ENCODE results near the gene FRS3.
"Not testable (repeated sequence)": the region's sequence is repeated elsewhere in the genome, so short reads cannot be mapped to it uniquely, and the experiment has no call there.

Gene FRS3

DNA sequence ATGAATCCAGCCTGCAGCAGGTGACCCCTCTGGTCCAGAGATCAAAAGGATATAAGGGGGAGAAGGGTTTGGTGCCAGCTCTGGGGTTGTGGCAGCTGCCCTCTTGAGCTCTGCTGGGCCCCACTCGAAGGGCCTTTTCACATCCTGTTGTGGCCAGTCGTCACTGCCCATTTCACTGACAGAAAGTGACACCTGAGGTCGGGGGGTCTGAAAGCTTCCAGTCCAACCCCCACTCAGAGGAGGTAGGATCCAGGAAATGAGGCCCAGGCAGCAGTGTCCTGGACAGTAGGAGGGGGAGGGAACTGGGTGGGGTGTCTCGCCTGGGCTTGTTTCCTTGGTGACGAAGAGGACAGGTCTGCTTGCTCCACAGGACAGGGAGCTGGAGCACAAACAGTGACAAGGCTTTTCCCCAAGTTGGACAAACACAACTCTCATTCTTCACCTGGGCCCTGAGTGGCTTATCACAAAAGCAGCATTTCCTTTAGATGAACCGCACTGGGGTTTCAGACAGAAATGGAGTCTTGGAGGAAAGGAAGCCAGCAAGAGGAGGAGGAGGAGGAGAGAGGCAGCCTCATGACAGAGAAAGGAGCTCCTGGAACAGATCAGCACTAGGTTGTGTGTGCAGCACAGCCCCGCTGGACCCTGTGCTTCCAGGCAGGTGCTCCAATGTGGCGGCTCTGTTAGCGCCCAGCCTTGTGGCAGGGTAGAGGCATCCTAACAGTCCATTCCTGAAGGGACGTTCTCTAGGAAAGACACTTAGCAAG, 11.0 kb downstream of the FRS3 start:
- no peak for DNase-seq (ENCODE audit: low spot score)

DNA sequence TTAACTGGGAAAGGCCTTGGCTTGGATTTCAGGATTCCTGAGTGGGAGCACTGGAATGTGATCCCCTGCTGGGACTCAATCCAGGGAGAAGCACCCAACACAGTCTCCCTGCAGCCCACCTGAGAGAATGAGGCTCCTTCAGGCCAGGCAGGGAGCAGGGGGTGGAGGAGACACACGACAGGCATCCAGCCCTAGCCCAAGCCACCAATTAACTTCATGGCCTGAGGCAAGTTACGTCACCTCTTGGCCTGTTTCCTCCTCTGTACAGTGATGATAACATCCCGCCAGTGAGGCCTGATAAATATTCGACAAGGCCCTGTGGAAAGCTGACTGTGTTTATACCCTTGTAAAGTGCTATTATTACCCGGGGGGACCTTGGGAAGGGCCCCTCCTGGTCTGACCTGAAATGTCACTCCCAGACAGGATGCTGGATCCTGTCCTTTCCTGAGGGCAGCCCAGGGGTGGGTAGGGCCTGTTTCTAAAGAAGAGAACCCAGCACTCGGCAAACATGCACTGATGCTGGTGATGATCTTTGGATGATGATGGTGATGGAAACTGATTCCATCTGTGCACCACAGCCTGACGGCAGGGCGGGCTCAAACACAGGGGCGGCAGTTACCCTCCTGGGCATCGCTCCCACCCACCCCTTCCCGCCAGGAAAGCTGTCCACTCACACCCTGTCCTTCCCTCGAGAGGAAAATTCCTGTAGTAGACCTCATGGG, 12.4 kb downstream of the FRS3 start:
- peak; percentile 41 for DNase-seq (ENCODE audit: low spot score)

DNA sequence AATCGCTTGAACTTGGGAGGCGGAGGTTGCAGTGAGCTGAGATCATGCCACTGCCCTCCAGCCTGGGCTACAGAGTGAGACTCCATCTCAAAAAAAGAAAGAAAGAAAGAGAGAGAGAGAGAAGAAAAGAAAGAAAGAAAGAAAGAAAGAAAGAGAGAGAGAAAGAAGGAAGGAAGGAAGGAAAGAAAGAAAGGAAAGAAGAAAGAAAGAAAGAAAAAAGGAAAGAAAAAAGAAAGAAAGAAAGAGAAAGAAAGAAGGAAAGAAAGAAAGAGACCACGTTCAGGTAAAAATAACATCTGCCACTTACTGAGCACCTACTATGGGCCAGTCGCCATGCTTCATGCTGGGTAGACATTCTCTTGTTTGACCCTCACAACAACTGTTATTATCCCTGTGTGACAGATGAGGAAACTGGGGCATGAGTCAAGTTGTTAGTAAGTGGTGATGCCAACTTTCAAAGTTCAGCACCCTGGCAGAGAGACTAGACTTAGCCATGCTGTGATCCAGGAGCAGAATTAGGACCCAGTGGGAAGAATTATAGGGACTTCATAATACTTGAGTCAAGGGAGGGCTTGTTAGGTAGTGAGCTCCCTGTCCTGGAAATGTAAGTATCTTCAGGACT, 13.5 kb downstream of the FRS3 start:
- not testable (repeated sequence) for DNase-seq (ENCODE audit: low spot score)

DNA sequence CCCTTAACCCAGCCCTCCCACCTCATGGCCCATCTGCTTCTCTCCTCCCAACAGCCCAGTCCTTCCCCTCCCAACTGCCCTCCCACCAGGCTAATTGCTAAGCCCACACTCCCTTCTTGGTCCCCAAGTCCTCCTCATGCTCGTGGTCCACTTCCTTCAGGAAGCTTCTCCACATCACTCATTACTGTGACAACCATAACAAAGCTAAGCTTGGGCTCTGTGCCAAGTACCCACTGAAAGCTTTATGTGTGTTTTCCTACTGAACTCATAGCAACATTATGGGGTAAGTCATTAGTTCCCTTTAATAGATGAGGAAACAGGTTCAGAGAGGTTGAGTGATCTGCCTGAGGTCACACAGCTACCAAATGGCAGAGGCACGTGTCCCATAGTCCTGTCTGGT, 16.2 kb downstream of the FRS3 start:
- DNase-seq (ENCODE audit: low spot score): no peak

DNA sequence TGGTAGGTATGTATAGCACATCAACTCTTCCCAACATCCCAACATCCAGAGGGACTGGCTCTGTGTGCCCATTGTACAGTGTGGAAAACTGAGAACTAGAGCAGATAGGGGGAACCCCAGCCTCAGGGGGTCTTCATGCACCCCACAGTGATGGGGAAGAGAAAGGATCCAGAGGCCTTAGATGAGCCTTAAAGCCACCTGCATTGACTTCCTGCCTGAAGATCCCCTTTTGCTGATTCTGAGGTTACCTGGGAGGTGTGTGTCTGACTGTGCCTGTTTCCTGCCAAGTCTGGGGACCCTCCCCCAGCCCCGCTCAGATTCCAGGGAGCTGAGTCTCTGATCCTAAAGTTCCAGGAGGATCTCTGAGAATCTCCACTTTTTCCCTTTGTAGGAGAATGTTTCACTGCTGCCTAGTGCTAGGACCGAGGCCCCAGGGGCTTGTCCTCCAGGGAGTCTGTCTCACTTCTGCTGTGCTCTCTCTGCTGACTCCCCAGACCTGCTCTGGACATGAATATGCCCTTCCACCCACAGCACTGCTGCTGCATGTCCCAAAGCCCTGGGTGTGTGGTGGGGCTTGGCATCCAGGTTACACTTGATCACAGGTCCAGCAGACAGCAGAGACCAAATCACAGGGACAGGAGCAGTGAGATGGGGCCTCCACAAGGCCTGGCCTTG, 19.7 kb downstream of the FRS3 start:
- DNase-seq (ENCODE audit: low spot score): no peak

DNA sequence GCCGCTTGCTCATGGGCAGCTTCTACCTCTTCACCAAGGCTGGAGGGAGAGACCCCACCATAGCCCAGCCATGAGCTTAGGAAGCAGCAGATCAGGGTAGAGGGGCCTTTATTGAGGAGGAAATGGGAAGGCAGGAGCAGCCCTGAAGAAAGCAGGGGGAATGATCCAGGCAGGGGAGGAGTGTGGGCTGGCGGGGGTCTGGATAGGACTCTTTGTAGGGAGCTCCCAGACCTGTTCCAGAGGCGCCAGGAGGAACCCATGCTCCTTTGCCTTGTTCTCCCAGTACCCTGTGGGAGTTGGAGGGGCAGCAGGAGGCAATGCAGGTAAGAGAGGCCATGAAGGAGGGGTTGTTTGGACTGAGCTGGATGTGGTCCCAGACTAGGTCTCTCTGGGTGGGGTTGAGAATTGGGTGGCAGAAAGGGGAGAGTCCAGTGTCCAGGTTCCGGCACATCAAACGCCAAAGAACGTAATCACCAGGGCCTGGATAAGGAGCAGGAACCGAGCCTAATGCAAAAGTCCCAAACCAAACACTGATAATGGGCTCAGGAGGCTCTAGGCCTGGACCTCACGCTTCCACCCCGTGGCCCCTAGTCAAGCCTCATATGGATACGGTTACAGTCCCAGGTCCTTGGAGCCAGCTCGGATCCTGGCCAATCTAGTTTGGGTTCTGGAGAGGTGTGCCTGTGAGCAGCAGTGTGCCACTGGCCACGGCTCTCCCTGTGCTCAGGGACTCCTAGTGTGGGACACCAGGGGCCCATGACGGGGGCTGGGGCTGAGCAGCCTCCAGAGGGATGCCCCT, 20.4 kb downstream of the FRS3 start:
- no peak for DNase-seq (ENCODE audit: low spot score)

DNA sequence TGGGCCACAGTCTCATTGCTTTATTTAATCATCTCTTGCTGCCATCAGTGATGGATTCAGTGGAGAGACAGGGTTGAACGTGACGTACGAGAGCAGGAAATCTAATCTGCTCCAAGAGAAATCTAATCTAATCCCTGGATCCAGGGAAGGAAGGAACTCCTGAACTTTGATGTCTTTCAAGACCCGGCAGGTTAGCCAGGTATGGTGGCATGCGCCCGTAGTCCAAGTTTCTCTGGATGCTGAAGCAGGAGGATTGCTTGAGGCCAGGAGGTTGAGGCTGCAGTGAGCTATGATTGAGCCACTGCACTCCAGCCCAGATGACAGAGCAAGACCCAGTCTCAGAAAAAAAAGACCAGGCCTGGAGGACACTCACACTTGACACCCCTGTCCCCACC, 21.1 kb downstream of the FRS3 start:
- no peak for DNase-seq (ENCODE audit: low spot score)

DNA sequence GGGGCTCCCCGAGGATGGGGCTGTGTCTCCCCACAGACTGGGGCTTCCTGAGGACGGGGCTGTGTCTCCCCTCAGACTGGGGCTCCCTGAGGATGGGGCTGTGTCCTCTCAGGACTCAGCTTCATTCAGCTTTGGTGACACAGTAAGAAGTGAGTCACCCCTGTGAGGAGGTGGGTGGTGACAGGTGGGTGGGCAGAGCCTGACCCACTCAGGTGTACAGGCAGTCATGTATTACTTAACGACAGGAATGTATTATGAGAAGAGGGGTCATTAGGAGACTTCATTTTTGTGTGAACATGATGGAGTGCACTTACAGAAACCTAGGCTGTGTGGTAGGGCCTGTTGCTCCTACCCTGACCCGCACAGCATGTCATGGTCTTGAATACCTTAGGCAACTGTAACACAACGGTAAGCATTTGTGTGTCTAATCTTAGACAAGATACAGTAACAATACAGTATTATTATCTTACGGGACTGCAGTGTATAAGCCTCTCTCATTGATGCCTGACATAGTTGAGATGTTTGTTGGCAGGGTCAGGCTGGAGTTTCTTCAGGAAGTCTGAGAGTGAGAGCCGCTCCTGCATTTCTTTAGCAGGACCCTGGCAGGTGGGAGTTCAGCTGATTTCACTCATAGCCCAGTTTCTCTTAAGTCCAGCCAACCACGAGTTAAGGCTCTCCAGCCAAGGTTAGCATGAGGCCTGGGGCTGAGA, 21.6 kb downstream of the FRS3 start:
- no peak for DNase-seq (ENCODE audit: low spot score)

DNA sequence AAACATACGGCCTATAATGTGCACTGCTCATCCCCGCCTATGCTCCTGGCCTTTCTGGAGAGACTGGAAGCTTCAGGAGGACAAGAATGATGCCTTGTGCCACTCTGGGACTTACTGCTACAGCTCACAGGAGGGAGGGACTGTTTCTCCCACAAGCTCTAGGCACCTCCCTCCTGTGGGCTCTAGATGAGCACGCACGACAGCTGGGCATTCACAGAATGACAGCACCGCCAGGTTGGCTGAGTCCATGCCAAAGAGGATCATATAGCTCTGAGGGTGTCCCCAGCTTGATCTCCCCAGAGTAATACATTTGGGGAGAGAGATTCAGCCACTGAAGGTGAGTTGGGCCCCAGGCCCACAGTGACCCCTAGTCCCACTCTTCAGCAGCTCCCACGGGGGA, 22.4 kb downstream of the FRS3 start:
- DNase-seq (ENCODE audit: low spot score): no peak

DNA sequence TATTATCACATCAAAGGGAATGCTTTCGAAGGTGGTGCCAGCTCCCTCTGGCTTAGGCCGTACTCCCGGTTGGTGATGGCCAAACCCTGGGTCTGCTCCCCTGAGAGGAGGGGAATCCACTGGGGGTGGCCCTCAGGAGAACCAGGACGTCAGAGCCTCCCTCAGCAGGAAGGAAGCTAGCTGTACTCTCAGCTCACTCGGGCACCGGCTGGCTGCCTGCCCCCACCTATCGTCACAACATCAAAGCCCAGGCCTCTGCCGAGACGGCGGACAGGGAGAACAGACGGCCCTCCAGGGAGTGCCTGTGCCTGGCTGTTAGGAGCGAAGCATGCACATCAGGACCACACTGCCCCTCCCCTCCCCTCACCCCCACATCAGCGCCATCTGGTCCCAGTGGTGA, 23.3 kb downstream of the FRS3 start:
- no peak for DNase-seq (ENCODE audit: low spot score)

DNA sequence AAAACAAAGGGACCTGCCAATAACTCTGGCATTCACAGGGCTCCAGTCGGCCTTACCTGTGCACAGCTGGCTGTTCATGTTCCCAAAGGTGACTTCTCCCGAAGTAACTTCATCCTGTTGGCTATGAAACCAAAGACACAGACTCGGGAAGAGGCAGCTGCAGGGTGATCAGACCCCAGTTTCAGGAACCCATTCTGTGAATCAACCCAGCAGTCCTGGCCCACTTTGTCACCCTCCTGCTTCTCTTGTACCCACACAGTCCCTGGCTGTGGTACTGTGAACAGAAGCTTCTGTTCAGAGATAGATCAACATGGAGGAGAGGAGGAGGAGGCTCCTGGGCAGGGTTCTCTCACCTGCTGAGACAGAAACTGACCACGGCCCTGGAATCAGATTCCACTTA, 23.8 kb downstream of the FRS3 start:
- no peak for DNase-seq (ENCODE audit: low spot score)

DNA sequence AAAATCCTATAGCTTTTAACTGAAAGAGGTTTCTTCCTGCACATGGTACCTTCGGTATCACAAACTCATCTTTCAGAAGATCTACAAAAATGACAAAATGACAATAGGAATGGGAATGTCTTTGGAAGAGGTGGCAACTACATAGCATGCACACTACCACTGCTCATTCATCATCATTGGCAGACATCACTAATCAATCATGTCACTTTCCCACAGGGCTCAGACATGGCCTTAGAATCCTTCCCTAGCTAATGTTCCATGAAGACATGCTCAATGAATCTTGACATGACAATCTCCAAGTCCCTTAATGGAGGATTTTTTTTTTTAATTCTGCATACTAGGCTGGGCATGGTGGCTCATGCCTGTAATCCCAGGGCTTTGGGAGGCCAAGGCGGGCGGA, 29.3 kb downstream of the FRS3 start:
- DNase-seq (ENCODE audit: low spot score): no peak

DNA sequence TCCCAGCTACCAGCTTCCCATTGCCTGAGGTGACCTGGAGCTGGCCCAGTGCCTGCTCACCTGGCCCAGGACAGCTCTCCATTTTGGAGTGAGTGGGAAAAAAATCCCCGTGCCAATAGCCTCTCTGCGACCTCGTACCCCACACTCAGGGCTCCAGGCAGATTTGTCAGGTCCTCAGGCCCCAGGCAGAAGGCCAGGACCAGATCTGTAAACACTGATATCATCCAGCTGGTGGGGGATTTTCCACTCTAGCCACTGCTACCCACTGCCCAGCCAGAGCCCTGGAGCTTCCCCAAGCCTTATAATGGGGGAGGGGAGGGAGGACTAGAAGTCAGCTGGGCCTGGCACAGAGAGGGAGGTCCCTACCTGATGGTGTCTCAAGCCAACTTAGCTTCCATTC, 31.2 kb downstream of the FRS3 start:
- no peak for DNase-seq (ENCODE audit: low spot score)

DNA sequence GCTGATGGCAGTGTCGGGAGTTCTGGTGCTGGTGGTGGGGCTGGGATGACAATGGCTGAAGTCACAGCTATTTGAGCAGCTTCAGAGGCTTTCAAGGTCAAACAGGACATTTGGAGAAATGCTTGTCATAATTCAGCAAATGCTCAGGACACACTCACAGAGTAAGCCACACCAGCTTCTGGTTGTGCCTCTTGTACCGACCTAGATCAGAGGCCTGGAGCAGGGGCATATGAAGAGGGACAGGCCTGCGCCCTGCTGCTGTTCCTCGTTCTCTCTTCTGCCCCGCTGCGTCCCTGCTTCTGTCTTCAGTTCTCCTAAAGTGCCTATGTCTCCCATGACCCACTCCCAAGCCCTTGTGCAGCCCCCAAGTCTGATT, 31.6 kb downstream of the FRS3 start:
- no peak for DNase-seq (ENCODE audit: low spot score)

DNA sequence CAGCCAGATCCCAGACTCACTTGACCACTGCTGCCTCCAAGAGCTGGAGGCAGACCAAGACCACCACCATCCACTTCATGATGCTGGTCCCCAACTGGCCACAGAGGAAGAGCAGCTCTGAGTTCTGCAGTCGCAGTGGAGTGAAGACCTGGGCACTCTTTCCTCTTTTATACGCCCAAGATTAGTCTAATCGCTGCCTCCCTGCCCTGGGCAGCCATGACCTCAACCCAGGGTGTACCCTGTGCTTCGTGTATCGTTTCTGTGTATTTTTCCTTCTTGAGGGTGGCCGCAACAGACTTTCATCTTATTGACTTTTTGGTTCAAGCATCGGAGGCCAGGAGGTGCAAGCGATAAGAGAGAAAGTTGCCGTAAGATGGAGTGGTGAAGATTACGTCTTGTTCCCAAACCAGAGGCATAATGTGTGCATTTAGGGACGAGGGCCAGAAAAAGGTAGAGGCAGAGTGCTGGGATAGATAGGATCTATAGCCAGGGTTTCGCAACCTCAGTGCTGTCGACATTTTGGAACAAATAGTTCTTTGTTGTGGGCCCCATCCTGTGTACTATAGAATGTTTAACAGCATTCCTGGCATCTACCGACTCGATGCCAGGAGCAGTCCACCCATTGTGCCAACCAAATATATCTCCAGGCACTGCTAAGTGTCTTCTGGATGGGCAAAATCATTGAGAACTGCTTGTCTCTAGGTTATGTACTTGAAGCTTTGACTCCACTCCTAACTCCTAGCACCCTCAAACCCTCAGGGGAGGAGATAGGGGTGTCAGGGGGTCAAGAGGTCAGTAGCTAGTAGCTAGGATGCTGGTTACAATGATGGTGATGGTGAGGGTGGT, 32.2 kb downstream of the FRS3 start, which contains the start of gene PGC:
Gene PGC (minus strand): TSS at position 142 of the 846 bp plus-strand sequence. CDS start 63 bp downstream, at position 79.
- DNase-seq (ENCODE audit: low spot score): no peak

DNA sequence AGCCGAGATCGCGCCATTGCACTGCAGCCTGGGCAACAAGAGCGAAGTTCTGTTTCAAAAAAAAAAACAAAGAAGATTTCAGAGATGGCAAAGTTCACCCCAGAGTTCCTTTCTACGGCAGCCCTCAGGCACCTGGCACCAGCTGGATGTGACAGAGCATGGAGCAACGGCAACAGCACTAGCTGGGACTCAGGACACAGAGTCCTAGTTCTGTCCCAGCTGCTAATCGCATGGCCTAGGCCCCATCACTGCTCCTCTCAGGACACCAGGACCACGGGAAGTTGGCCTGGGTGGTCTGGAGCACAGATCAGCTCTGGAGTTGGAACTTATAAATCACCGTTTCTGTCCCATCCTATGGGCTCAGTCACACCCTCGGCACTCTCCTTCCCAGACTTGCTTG, 33.6 kb downstream of the FRS3 start:
- DNase-seq (ENCODE audit: low spot score): no peak

DNA sequence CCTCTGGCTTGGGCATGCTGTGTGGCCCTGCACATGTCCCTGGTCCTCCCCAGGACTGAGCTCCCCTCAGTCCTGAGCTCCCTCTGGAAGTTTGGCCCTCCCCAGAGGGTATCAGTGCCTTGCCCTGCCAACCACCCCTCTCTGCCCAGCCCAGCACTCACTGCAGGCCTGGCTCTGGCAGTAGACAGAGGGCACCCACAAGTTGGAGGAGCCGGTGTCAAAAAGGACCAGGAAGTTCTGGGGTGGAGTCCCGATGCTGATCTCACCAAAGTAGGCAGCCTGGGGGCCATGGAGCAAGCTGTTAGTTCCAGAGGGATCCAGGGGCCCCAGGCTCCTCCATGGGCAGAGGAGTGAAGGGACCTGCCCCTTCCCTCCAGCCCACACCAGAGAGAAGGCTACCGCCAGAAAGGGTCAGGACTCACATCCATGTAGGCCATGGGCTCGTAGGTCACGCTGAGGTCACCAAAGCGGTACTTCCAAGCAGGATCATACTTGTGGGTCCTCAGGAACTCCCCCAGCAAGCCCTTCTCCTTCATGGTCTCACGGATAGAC, 35.4 kb downstream of the FRS3 start:
- no peak for DNase-seq (ENCODE audit: low spot score)

DNA sequence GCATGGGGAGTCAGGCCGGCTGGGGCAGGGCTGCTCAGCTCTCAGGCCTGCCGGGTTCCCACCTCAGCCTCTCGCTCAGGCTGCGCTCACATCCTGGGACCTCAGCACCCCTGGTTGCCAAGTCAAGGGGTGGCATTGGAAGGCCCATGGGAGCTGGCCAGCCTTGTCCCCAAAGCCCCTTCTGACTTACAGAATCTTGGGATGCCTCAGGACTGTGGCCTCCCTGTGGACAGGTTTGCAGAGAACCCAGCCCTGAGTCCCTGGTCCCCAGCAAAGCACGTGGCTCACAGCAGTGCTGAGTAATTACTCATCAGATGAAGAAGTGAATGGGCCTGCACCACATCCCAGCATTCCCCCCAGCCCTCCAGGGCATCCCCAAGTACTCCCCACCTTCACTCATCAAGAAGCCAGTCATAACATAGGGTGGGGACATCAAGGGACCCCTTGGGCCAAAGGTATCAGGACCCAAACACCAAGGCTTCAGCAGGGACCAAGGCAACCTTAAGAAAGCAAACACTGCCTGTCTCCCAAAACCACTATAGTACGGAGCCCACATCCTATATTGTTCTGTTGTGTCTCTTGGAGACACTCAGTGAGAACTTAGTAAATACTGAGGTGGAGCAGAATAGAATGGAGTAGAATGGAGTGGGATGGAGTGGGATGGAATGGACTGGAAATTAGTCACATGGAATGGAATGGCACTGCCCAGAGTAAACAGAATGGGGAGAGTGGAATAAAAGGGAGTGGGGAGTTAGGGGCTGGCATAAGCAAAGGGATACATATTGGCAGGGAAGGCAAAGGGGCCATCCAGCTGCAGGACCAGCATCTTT, 36.1 kb downstream of the FRS3 start:
- DNase-seq (ENCODE audit: low spot score): no peak

All from hematopoietic multipotent progenitor cell treated with erythropoietin and hydrocortisone succinate and interleukin-3 and kit ligand, for 15 days (in vitro differentiated cells).